Tibial artery (tissue), 4 donors: ENCODE results near the gene LMAN2L.

Experiments used
- DNase-seq, 2 donors: peaks; one replicate each; pipeline ENCODE4 v3.0.0-alpha.2; 2019
- H3K27ac ChIP-seq, 2 donors: fragments of 200-600 bp; sonication (generic) in 1 of 2; 1 replicate in 1 of 2; 2 replicates in 1 of 2; pipeline ENCODE4 v1.5.1; 2018 to 2019; ENCODE audit warnings: mild to moderate bottlenecking in 1 of 2
- H3K27me3 ChIP-seq, 2 donors: fragments of 200-600 bp; sonication (generic) in 1 of 2; one replicate each; pipeline versions ENCODE4 v1.5.1 to v1.6.0; 2016 to 2019
- H3K36me3 ChIP-seq, 3 donors: fragments of 200-600 bp; sonication (generic) in 2 of 3; one replicate each; pipeline ENCODE4 v1.5.1; 2016 to 2019; ENCODE audit warnings: mild to moderate bottlenecking in 2 of 3
- H3K4me1 ChIP-seq, 4 donors: fragments of 200-600 bp; sonication (generic) in 2 of 4; 1 replicate in 3 of 4; 2 replicates in 1 of 4; pipeline ENCODE4 v1.5.1; 2016 to 2019
- H3K4me3 ChIP-seq, 2 donors: fragments of 200-600 bp; sonication (generic) in 1 of 2; 1 replicate in 1 of 2; 2 replicates in 1 of 2; pipeline ENCODE4 v1.5.1; 2018 to 2019; ENCODE audit warnings: mild to moderate bottlenecking in 2 of 2
- H3K9me3 ChIP-seq, 3 donors: fragments of 200-600 bp; sonication (generic) in 1 of 3; one replicate each; pipeline ENCODE4 v1.5.1; 2016 to 2019
- intact Hi-C: fragments of 100-400 bp; cut with DNase I; formaldehyde crosslinking; loops from one replicate; pipeline ENCODE4 v1.15.0; 2023; ENCODE audit warnings: low total_unique reads
- TF ChIP-seq, protein P1 (sequence below), 2 experiments: fragments of 200-600 bp in 1 of 2; fragments of 450-650 bp in 1 of 2; IDR thresholded peaks; one replicate each; pipeline ENCODE4 v1.5.1; 2017 to 2019; ENCODE audit warnings: antibody characterized with exemption in 2 of 2, mild to moderate bottlenecking in 1 of 2, moderate library complexity in 1 of 2

The LMAN2L gene

DNA sequence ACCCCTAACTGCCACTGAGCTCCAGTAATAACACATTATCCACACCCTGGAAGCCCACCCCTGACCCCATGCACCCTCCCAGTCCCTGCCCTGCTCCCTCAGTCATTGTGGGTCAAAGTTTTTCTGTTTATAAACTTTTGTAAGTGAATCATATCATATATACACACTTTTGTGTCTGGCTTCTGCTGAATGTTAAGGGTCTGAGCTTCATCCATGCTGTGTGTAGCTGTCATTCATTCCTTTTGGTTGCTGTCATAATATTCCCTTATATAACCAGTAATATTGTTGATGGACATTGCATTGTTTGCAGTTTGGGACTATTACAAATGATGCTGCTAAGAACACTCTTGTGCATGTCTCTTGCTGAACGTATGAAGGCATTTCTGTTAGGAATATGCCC, 35.3 kb upstream of the LMAN2L start:
- TF ChIP-seq, protein P1, sequence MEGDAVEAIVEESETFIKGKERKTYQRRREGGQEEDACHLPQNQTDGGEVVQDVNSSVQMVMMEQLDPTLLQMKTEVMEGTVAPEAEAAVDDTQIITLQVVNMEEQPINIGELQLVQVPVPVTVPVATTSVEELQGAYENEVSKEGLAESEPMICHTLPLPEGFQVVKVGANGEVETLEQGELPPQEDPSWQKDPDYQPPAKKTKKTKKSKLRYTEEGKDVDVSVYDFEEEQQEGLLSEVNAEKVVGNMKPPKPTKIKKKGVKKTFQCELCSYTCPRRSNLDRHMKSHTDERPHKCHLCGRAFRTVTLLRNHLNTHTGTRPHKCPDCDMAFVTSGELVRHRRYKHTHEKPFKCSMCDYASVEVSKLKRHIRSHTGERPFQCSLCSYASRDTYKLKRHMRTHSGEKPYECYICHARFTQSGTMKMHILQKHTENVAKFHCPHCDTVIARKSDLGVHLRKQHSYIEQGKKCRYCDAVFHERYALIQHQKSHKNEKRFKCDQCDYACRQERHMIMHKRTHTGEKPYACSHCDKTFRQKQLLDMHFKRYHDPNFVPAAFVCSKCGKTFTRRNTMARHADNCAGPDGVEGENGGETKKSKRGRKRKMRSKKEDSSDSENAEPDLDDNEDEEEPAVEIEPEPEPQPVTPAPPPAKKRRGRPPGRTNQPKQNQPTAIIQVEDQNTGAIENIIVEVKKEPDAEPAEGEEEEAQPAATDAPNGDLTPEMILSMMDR (IDR thresholded peaks at IDR 0.05): no peak
- H3K4me3 ChIP-seq: no peak overlapping the region
- intact Hi-C loops: no loop called here
- H3K27ac ChIP-seq: no peak overlapping the region
- H3K27me3 ChIP-seq: no peaks in the 10 kb centered on the region
- no peak for DNase-seq
- H3K36me3 ChIP-seq: no peaks in the 10 kb centered on the region
- peaks cover 0 to 18% (median 0%) of the 10 kb centered on the region in 4 donors for H3K4me1 ChIP-seq
- no peaks in the 10 kb centered on the region for H3K9me3 ChIP-seq

DNA sequence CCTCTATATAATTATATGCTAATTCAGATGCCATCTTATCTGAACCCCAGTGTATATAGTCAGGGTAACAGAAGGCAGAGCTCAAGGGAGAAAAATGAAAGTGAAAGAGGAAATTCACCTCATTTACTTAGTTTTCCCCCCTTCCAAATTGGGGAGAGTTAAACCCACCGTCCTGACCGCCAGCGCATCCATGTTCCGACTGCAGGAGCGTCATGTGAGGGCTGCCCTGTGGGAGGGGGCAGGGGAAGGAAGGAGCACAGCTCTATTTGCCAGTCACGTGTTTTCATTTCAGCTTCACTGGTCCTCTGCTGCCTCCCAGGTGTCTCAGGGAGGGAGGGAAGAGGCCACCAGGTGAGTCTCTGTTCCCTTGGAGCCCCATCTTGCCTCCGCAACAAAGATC, 34.1 kb upstream of the LMAN2L start:
- Histone ChIP-seq H3K9me3 (no peaks in the 10 kb centered on the region), H3K27ac (no peak overlapping the region), H3K36me3 (no peaks in the 10 kb centered on the region), H3K4me1 (peaks cover 0 to 24% (median 0%) of the 10 kb centered on the region in 4 donors), H3K27me3 (no peaks in the 10 kb centered on the region), H3K4me3 (no peak overlapping the region)
- DNase-seq: no peak
- intact Hi-C loops: no loop called here
- TF ChIP-seq, protein P1 (IDR thresholded peaks at IDR 0.05): no peak

DNA sequence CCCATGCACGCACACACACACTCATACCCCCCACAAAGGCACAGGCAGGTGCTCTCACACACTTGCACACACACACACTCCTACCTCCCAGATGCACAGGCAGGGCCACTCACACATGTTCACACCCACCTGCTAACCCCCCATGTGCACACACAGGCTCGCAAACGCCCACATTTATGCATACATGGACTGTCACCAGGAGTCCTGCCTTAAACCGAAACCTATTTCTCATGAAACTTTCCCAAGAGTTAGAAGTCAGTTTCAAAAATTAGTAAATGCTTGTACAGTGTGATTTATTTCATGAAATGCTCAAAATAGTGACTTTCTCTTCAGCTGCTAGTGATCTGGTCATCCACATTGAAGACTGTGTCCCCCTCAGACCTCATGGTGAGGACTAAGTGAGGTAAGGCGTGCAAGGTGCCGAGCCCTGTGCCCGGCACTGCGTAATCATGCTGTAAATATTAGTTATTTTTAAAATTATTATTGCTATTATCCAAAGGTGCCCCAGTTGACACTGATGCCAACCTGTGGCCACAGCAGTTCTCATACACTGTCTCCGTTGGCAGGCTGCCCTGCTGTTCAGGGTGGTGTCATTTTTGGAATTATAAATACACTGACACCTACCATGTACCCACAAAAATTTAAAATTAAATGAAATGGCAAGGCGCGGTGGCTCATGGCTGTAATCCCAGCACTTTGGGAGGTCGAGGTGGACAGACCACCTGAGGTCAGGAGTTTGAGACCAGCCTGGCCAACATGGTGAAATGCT, 33.2 kb upstream of the LMAN2L start:
- intact Hi-C loops: no loop called here
- DNase-seq: no peak
- no peak overlapping the region for H3K4me3 ChIP-seq
- H3K36me3 ChIP-seq: no peaks in the 10 kb centered on the region
- H3K27me3 ChIP-seq: no peaks in the 10 kb centered on the region
- H3K9me3 ChIP-seq: no peaks in the 10 kb centered on the region
- H3K4me1 ChIP-seq: peaks cover 0 to 24% (median 0%) of the 10 kb centered on the region in 4 donors
- no peak overlapping the region for H3K27ac ChIP-seq
- TF ChIP-seq, protein P1 (IDR thresholded peaks at IDR 0.05): no peak

DNA sequence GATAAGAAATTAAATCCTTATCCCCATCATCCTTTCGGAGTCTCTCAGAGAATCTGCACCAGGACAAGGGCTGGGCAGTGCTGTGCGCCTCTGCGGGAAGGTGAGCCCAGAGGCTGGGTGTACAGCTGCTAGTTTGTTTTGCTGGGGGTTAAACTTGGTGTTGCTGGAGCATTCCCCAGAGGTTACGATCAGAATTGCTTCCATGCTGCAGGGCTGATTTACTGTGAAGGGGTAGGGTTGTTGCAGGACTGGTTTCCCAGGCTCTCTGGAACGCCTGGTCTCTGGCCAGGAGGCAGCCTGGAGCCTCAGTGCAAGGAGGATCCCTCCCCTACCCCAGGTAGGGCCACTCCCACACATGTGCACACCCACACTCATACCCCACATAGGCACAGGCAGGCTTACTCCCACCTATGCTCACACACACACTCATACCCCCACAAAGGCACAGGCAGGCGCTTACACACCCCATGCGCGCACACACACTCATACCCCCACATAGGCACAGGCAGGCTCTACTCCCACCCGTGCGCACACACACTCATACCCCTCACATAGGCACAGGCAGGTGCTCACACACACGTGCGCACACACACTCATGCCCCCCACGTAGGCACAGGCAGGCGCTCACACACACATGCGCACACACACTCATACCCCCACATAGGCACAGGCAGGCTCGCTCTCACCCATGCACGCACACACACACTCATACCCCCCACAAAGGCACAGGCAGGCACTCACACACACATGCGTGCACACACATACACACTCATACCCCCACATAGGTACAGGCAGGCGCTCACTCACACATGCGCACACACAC, 32.1 kb upstream of the LMAN2L start:
- no peak for DNase-seq
- Histone ChIP-seq H3K9me3 (no peaks in the 10 kb centered on the region), H3K27ac (no peak overlapping the region), H3K4me3 (no peak overlapping the region), H3K27me3 (no peaks in the 10 kb centered on the region), H3K36me3 (peaks cover 0 to 7% (median 0%) of the 10 kb centered on the region in 3 donors), H3K4me1 (peaks cover 0 to 24% (median 0%) of the 10 kb centered on the region in 4 donors)
- intact Hi-C loops: no loop called here
- TF ChIP-seq, protein P1 (IDR thresholded peaks at IDR 0.05): no peak

DNA sequence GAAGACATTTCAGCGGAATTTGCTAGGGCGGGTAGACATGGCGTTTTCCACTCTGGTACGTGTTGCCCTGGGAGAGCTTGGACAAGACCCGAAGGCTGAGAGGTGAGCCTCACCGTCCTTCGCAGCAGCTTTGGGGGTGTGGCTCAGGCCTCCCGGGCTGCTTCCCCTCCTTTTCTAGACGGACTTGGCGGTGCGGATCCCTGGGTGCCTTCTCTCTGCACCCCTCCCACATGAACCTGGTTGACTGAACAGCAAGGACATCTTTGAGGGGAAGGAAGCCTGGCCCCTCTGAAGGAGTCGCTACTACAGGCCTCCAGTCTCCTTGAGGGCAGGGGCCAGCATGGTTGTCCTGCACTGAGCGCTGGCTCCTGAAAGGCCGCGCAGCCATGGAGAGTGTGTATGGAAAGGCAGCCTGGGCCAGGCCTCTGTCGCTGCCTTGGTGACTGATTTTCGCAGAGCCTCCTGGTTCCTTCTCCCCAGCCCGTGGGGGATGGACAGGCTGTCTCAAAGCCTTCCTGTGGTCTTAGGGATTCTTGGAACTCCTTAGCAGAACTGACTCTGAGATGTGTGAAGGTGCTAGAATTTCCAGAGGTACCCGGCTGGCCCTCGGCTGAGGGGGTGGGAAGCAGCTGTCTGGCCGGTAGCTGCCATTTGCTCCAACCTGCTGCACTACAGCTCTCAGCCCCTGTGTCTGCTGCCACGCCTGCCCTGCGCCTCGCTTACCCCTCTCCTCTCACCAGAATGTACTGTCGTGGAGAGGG, 30.8 kb upstream of the LMAN2L start:
- intact Hi-C loops: no loop called here
- H3K4me3 ChIP-seq: no peak overlapping the region
- TF ChIP-seq, protein P1 (IDR thresholded peaks at IDR 0.05): no peak
- H3K9me3 ChIP-seq: no peaks in the 10 kb centered on the region
- no peak for DNase-seq
- H3K27me3 ChIP-seq: no peaks in the 10 kb centered on the region
- peaks cover 0 to 11% (median 0%) of the 10 kb centered on the region in 3 donors for H3K36me3 ChIP-seq
- peaks cover 0 to 29% (median 0%) of the 10 kb centered on the region in 4 donors for H3K4me1 ChIP-seq
- H3K27ac ChIP-seq: no peak overlapping the region
